Measurements from ENCODE around the gene MRPL33.

DNA sequence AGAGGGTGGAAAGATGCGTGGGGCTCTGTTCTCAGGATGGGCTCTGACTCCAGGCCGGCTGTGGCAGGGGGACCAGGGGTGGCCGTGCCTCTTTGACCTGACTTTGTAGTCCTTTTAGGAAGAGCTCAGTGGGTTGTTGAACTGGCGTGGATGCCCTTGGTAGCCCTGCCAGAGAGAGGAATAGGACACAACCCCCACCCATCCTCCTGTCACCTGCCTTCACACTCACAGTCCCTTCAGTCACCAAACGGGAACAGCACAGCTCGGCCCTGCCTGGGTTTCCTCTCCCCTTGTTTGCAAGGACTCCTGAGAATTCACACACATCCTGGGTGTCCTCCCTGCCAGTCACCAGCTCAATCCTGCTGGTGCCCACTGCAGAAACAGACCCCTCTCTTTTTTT lies 20.1 kb upstream of the MRPL33 start:
- no peak for TF ChIP-seq POLR2A (IDR thresholded peaks at IDR 0.05; ENCODE audit: low read length)
- no peak for TF ChIP-seq GATA1 (IDR thresholded peaks at IDR 0.05; ENCODE audit: low read depth, low read length)
